HG03575 (cell line): Measurements from ENCODE around the gene SGTB.

Source experiments
- ATAC-seq: cut with Tn5 transposase; IDR thresholded peaks from one replicate; pipeline ENCODE4 v1.9.1; 2021; ENCODE audit not compliant: unreplicated experiment, insufficient number of reproducible peaks, low FRiP score; ENCODE audit errors: extremely low read depth

SGTB gene

GRCh38 chr5:65721720-65722574 lies at the start of gene SGTB, which contains the start of gene NLN:
Gene SGTB, minus strand, starts transcription at chr5:65722109. Its CDS starts 1,302 bp downstream, at chr5:65720807.
Gene NLN, plus strand, starts transcription at chr5:65722205. Its CDS starts 169 bp downstream, at chr5:65722374.
- no peak for ATAC-seq

GRCh38 chr5:65771266-65771665 lies 49.4 kb upstream of the SGTB start:
- ATAC-seq, result no peak

GRCh38 chr5:65769539-65769938 lies 47.6 kb upstream of the SGTB start:
- no peak for ATAC-seq

- no peak for ATAC-seq
Observed at GRCh38 chr5:65768723-65769346, 46.9 kb upstream of the SGTB start.

- no peak for ATAC-seq
Observed at GRCh38 chr5:65767565-65767964, 45.7 kb upstream of the SGTB start.

GRCh38 chr5:65766781-65767180 lies 44.9 kb upstream of the SGTB start:
- no peak for ATAC-seq

- no peak for ATAC-seq
Observed at GRCh38 chr5:65766175-65766574, 44.3 kb upstream of the SGTB start.

- ATAC-seq, result no peak
Observed at GRCh38 chr5:65765582-65765981, 43.7 kb upstream of the SGTB start.

- no peak for ATAC-seq
Observed at GRCh38 chr5:65762234-65762633, 40.3 kb upstream of the SGTB start.

GRCh38 chr5:65760504-65761275 lies 38.8 kb upstream of the SGTB start:
- ATAC-seq, result no peak

GRCh38 chr5:65758546-65759144 lies 36.7 kb upstream of the SGTB start:
- ATAC-seq, result no peak

GRCh38 chr5:65753189-65753588 lies 31.3 kb upstream of the SGTB start:
- no peak for ATAC-seq

GRCh38 chr5:65750938-65751337 lies 29.0 kb upstream of the SGTB start:
- no peak for ATAC-seq

- no peak for ATAC-seq
Observed at GRCh38 chr5:65749956-65750355, 28.0 kb upstream of the SGTB start.

GRCh38 chr5:65749221-65749844 lies 27.4 kb upstream of the SGTB start:
- ATAC-seq, result no peak

GRCh38 chr5:65742565-65743231 lies 20.8 kb upstream of the SGTB start:
- peak; percentile 81 for ATAC-seq

- no peak for ATAC-seq
Observed at GRCh38 chr5:65739162-65739561, 17.3 kb upstream of the SGTB start.

GRCh38 chr5:65738305-65738704 lies 16.4 kb upstream of the SGTB start:
- no peak for ATAC-seq
